Hepatocyte (in vitro differentiated cells): ENCODE measurements around the gene RSPH1.

Experiments used
- CTCF ChIP-seq: fragments of 200-600 bp; sonication (generic); IDR thresholded peaks from 2 replicates; pipeline ENCODE4 v1.5.1; 2016; ENCODE audit warnings: antibody characterized with exemption, mild to moderate bottlenecking; ENCODE audit not compliant: poor library complexity
- EZH2 ChIP-seq: fragments of 200-600 bp; sonication (generic); IDR thresholded peaks from 2 replicates; pipeline ENCODE4 v1.6.1; 2016; ENCODE audit warnings: antibody characterized with exemption, mild to moderate bottlenecking, borderline replicate concordance

DNA sequence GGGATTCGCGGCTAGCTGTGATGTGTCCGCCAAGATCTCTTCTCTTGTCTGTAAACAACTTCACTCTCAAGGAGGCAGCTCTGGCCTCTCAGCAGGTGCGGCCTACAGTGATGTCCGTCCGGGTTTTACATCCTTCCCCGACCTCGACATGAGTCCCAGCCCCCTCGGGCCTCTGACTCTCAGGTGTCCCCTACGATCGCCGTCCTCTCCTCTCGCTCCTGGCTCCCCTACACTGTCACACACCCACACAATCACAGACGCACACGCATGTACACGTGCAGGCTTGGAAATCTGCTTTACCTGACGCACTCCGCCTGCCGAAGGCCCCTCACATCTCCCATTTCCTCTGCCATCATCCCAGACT is 797 bp upstream of the RSPH1 start:
- no peak for TF ChIP-seq CTCF
- TF ChIP-seq EZH2 = no peak
